Panc1 (cell line): ENCODE measurements around the gene GNAI2. TPM values are rescaled to one million over a fixed set of nuclear protein-coding genes. Genes with fewer than 3 reads are reported as not detected.

ENCODE experiments used
- ATAC-seq: fragments of 200-7000 bp; cut with Tn5 transposase; 2 replicates; pipeline ENCODE4 v1.9.1; 2020; ENCODE audit warnings: mild to moderate bottlenecking, moderate library complexity
- BruUV-seq: library from RNA; stranded (reverse); fragments of 400-500 nt; replicated peaks from 2 replicates; lab custom pipeline; 2021; lab: Mats Ljungman, UMichigan
- CTCF ChIA-PET: fragments of 300-600 bp; sonication (Branson Sonifier 250); formaldehyde crosslinking; loops from one replicate; lab custom pipeline; 2022; ENCODE audit warnings: antibody characterized with exemption; lab: Charles Lee
- POLR2A ChIA-PET: fragments of 300-600 bp; sonication (Branson Sonifier 250); formaldehyde crosslinking; loops from one replicate; lab custom pipeline; 2022; ENCODE audit warnings: antibody characterized with exemption; lab: Charles Lee
- DNase-seq: peaks from one replicate; pipeline ENCODE4 v3.0.0-alpha.2; 2010; ENCODE audit warnings: low read depth, low spot score
- H3K27ac ChIP-seq: 2 replicates; pipeline ENCODE4 v1.5.1; 2011; ENCODE audit warnings: mild to moderate bottlenecking, low read length, inconsistent platforms
- H3K27me3 ChIP-seq: fragments of 200-500 bp; sonication (Bioruptor generic); 2 replicates; pipeline ENCODE4 v1.6.0; 2014; ENCODE audit warnings: low read length, inconsistent platforms; ENCODE audit not compliant: control insufficient read depth, insufficient read depth
- H3K36me3 ChIP-seq: fragments of 200-500 bp; sonication (Bioruptor generic); 2 replicates; pipeline ENCODE4 v1.5.1; 2014; ENCODE audit warnings: inconsistent platforms, mild to moderate bottlenecking, low read length, moderate library complexity; ENCODE audit not compliant: control insufficient read depth, insufficient read depth
- H3K4me1 ChIP-seq: 2 replicates; pipeline ENCODE4 v1.5.1; 2011; ENCODE audit warnings: inconsistent platforms, mild to moderate bottlenecking, low read length, moderate library complexity; ENCODE audit not compliant: control insufficient read depth, insufficient read depth
- H3K4me3 ChIP-seq, 2 experiments: 2 replicates each; pipeline ENCODE4 v1.5.1; 2011 to 2012; ENCODE audit warnings: low read depth in 2 of 2, low read length in 2 of 2, mild to moderate bottlenecking in 2 of 2, inconsistent platforms in 1 of 2, moderate library complexity in 1 of 2
- H3K9me3 ChIP-seq: fragments of 200-500 bp; sonication (Bioruptor generic); 2 replicates; pipeline ENCODE4 v1.5.1; 2014; ENCODE audit warnings: low read depth, mild to moderate bottlenecking, inconsistent platforms, low read length, moderate library complexity; ENCODE audit not compliant: control insufficient read depth, insufficient read depth
- CTCF ChIP-seq: fragments of 450-650 bp; IDR thresholded peaks from 2 replicates; pipeline ENCODE4 v1.5.1; 2017; ENCODE audit warnings: mild to moderate bottlenecking
- POLR2AphosphoS5 ChIP-seq: IDR thresholded peaks from 2 replicates; pipeline ENCODE4 v1.6.1; 2012; ENCODE audit warnings: mild to moderate bottlenecking, low read depth, low read length, moderate library complexity
- REST ChIP-seq, 2 experiments: IDR thresholded peaks; 2 replicates each; pipeline ENCODE4 v1.6.1; 2011 to 2012; ENCODE audit warnings: low read depth in 2 of 2, control low read depth in 1 of 2, low read length in 1 of 2, mild to moderate bottlenecking in 1 of 2, moderate library complexity in 1 of 2; ENCODE audit not compliant: insufficient read depth in 1 of 2
- SIN3A ChIP-seq: IDR thresholded peaks from 2 replicates; pipeline ENCODE4 v1.6.1; 2012; ENCODE audit warnings: low read depth, mild to moderate bottlenecking, low read length, moderate library complexity, borderline replicate concordance; ENCODE audit not compliant: insufficient read depth
- TCF7L2 ChIP-seq: IDR thresholded peaks from 2 replicates; pipeline ENCODE4 v1.6.1; 2011; ENCODE audit warnings: mild to moderate bottlenecking, low read depth, low read length, inconsistent platforms
- in situ Hi-C: cut with HindIII; loops from 2 replicates; pipeline ENCODE4 v1.10.0; 2016; ENCODE audit warnings: low sequenced_read_pairs, low pct_unique_long_range_greater_than_20kb
- intact Hi-C: fragments of 100-400 bp; cut with micrococcal nuclease; formaldehyde crosslinking; loops from one replicate; pipeline ENCODE4 v1.10.0; 2022; ENCODE audit not compliant: unreplicated experiment
- total RNA-seq: library from RNA; stranded (reverse); gene quantifications from one replicate; pipeline ENCODE4 v1.2.1, GENCODE V29; 2021; ENCODE audit not compliant: unreplicated experiment

The GNAI2 gene
- total RNA-seq, 1 experiment from 2014 or later = 170 TPM

GRCh38 chr3:50278123-50278879 lies 42.3 kb downstream of the GNAI2 start:
- TF ChIP-seq SIN3A (no peak), REST (IDR thresholded peaks at IDR 0.05; ENCODE audit: insufficient read depth in 1 of 2, low read depth in 2 of 2, low read length in 1 of 2) (no peak), POLR2AphosphoS5 (no peak)
- POLR2A ChIA-PET = no interaction called here
- DNase-seq (no peak), ATAC-seq (no peak)
- Histone ChIP-seq H3K27me3 (no peaks in the 10 kb centered on the region), H3K36me3 (no peaks in the 10 kb centered on the region), H3K4me3 (no peak overlapping the region), H3K9me3 (no peaks in the 10 kb centered on the region), H3K27ac (no peak overlapping the region), H3K4me1 (no peaks in the 10 kb centered on the region; the same call in 1 of the 2 replicates)
- intact Hi-C loops (no loop called here), in situ Hi-C loops (no loop called here)
- BruUV-seq = no TSS peak
- CTCF ChIA-PET = no interaction called here

- no peaks in the 10 kb centered on the region for H3K9me3 ChIP-seq
- H3K4me3 ChIP-seq = no peak within 1 kb of the TSS
- H3K27ac ChIP-seq = no peak within 1 kb of the TSS
- intact Hi-C loops = no loop called here
- ATAC-seq (no peak), DNase-seq (no peak)
- H3K27me3 ChIP-seq = no peaks in the 10 kb centered on the region
- POLR2A ChIA-PET = no interaction called here
- no TSS peak for BruUV-seq
- no peaks in the 10 kb centered on the region for H3K36me3 ChIP-seq
- CTCF ChIA-PET = no interaction called here
- TF ChIP-seq TCF7L2 (no peak), CTCF (no peak), REST (IDR thresholded peaks at IDR 0.05; ENCODE audit: insufficient read depth in 1 of 2, low read depth in 2 of 2, low read length in 1 of 2) (no peak), POLR2AphosphoS5 (no peak), SIN3A (no peak)
- in situ Hi-C loops = no loop called here
- H3K4me1 ChIP-seq = no peaks in the 10 kb centered on the region; the same call in 1 of the 2 replicates
Observed at GRCh38 chr3:50278880-50279224, 42.8 kb downstream of the GNAI2 start, which contains the start of gene LSMEM2. Gene LSMEM2 (plus strand): TSS chr3:50279087. CDS start chr3:50279114, 27 bp downstream.
